GM06990 (cell line): ENCODE data around the gene ZNF860.

Experiments used
- DNase-seq: peaks from one replicate; pipeline ENCODE4 v3.0.0-alpha.2; 2011; ENCODE audit not compliant: insufficient read length; ENCODE audit errors: extremely low read depth
- H3K27me3 ChIP-seq: replicated peaks from 2 replicates; pipeline ENCODE4 v1.6.0; 2011; ENCODE audit warnings: low read length; ENCODE audit not compliant: control insufficient read depth, insufficient read depth
- H3K36me3 ChIP-seq: 2 replicates; pipeline ENCODE4 v1.5.1; 2011; ENCODE audit warnings: low read length; ENCODE audit not compliant: control insufficient read depth, insufficient read depth
- H3K4me3 ChIP-seq: replicated peaks from 2 replicates; pipeline ENCODE4 v1.5.1; 2011; ENCODE audit warnings: low read depth, mild to moderate bottlenecking, control low read depth, low read length
- CTCF ChIP-seq: IDR thresholded peaks from 2 replicates; pipeline ENCODE4 v1.5.1; 2011; ENCODE audit warnings: low read length, control low read depth, mild to moderate bottlenecking, inconsistent platforms; ENCODE audit not compliant: insufficient read depth, poor library complexity, severe bottlenecking

The ZNF860 gene

GRCh38 chr3:31976302-31976701 is 5.2 kb upstream of the ZNF860 start:
- H3K27me3 ChIP-seq = peaks cover under 1% of the 10 kb centered on the region; the same call in 1 of the 2 replicates
- no peaks in the 10 kb centered on the region for H3K36me3 ChIP-seq
- no peak overlapping the region for H3K4me3 ChIP-seq
- no peak for DNase-seq
- no peak for TF ChIP-seq CTCF

DNA sequence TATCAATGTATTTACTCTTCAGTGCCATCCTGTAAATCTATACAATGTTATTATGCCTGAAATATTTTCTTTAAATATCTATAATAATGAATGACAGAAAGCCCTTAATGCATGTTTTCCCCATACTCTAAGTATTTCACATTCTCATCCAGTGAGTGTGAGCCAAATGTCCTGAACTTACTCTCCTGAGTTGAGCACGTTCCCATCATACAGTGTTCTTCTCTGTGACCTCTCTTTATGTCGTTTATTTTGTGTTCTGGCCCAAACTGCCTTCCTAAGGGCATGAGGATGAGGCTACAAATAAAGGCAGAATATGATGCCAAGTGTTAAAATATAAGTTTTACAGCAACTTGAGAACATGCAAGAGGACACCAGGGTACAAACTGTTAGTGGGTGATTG is 3.8 kb upstream of the ZNF860 start:
- Histone ChIP-seq H3K27me3 (peaks cover 5% of the 10 kb centered on the region; the same call in 1 of the 2 replicates), H3K4me3 (no peak overlapping the region)
- TF ChIP-seq CTCF = no peak

GRCh38 chr3:31978553-31978952 is 3.0 kb upstream of the ZNF860 start:
- Histone ChIP-seq H3K4me3 (no peak overlapping the region), H3K27me3 (peaks cover 5% of the 10 kb centered on the region; the same call in 1 of the 2 replicates), H3K36me3 (no peaks in the 10 kb centered on the region)
- no peak for TF ChIP-seq CTCF
- DNase-seq = no peak

More for the DNA sequence above, 3.8 kb upstream of the ZNF860 start:
- no peak for DNase-seq
- no peaks in the 10 kb centered on the region for H3K36me3 ChIP-seq

DNA sequence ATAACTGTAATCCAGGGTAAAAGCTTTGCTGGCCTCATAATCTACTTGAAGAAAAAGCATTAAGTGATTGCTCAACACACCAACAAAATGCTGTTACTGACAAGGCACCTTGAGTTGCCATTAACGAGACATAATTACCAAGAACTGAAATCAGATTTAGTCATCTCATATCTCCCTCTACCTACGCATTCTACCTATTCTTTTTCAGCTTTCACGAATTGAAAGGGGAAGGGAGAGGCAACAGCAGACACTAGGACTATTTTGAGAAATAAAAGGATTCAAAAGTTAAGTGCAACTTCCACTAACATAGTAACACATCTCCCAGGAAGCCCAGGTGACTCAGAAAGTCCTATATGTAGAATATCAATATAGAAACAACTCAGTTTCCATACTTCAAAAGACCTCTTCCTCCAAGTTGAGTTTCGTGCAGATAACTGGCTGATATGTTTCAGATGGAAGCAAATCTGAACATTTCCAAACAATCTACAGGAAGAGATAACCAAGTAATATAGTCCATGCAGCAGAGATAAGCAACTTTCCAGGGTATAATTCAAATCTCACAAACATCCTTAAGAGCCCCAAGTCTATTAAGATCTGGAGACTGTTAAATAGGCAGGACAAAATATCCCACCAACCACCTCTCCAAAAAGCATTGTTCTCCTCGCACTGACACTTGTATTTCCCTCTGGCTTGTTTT is 2.4 kb upstream of the ZNF860 start:
- peak; percentile 44 for DNase-seq
- Histone ChIP-seq H3K36me3 (no peaks in the 10 kb centered on the region), H3K27me3 (peaks cover 5% of the 10 kb centered on the region; the same call in 1 of the 2 replicates), H3K4me3 (no peak overlapping the region)
- no peak for TF ChIP-seq CTCF

DNA sequence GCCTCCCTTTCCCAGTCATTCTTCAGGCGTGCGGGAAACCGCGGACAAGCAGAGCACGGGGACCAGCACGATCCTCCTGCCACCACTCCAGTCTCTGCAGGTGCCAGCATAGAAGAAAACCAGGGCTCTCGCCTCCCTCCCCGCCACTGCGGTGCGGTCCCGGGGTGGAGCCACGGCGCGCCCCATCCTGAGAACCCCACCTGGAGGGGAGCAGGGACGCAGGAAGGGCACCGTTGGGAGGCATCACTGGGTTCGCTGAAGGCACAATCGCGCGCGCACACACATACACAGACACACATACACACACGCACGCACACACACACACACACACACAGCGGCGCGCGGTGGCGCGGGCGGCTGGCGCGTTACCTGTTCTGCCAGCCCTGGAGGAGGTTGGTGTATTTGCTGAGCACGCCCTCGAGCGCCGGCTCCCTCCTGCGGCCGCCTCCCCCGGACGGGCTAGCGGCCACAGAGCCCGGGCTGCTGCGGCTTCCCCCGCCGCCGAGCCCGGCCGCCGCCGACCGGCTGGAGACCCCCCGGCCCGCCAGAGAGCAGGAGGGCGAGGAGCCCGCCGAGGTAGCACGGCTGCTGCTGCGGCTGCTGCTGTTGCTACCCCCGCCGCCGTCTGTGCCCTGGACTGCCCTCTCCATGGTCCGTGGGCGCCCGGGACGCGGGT is 882 bp upstream of the ZNF860 start:
- peak; percentile 70 for DNase-seq

More for the DNA sequence above, 882 bp upstream of the ZNF860 start:
- H3K27me3 ChIP-seq = peaks cover 5% of the 10 kb centered on the region; the same call in 1 of the 2 replicates
- no peaks in the 10 kb centered on the region for H3K36me3 ChIP-seq
- TF ChIP-seq CTCF = no peak
- H3K4me3 ChIP-seq = peak overlapping the region; percentile 63
